GM18909 (cell line): ENCODE measurements around the gene DUOX1.

Experiments
- ATAC-seq: cut with Tn5 transposase; IDR thresholded peaks from one replicate; pipeline ENCODE4 v1.9.1; 2021; ENCODE audit warnings: mild to moderate bottlenecking; ENCODE audit not compliant: unreplicated experiment, poor library complexity

Gene DUOX1

GRCh38 chr15:45185069-45185779 is 55.4 kb downstream of the DUOX1 start:
- no peak for ATAC-seq

GRCh38 chr15:45185903-45186770 is 56.3 kb downstream of the DUOX1 start:
- ATAC-seq, result no peak

GRCh38 chr15:45186771-45187577 is 57.2 kb downstream of the DUOX1 start:
- ATAC-seq, result no peak

GRCh38 chr15:45187578-45187893 is 57.7 kb downstream of the DUOX1 start:
- ATAC-seq, result no peak

GRCh38 chr15:45187894-45188830 is 58.4 kb downstream of the DUOX1 start, which contains the start of gene SHF:
SHF (minus strand) TSS chr15:45187966; CDS start chr15:45187951, 15 bp downstream.
- ATAC-seq, result no peak

GRCh38 chr15:45197512-45197911 is 67.7 kb downstream of the DUOX1 start:
- no peak for ATAC-seq

- ATAC-seq, result peak; percentile 66
Measured at GRCh38 chr15:45198337-45199135, 68.7 kb downstream of the DUOX1 start.

- peak; percentile 21 for ATAC-seq
Measured at GRCh38 chr15:45199136-45199810, 69.5 kb downstream of the DUOX1 start.

- peak; percentile 60 for ATAC-seq
Measured at GRCh38 chr15:45200001-45200798, 70.4 kb downstream of the DUOX1 start.

GRCh38 chr15:45200799-45201556 is 71.2 kb downstream of the DUOX1 start:
- peak; percentile 15 for ATAC-seq

GRCh38 chr15:45201557-45201859 is 71.7 kb downstream of the DUOX1 start:
- ATAC-seq, result no peak

GRCh38 chr15:45201869-45202268 is 72.1 kb downstream of the DUOX1 start:
- ATAC-seq, result no peak

- ATAC-seq, result no peak
Measured at GRCh38 chr15:45203182-45203581, 73.4 kb downstream of the DUOX1 start.

- no peak for ATAC-seq
Measured at GRCh38 chr15:45205192-45205591, 75.4 kb downstream of the DUOX1 start.

- no peak for ATAC-seq
Measured at GRCh38 chr15:45212493-45212892, 82.7 kb downstream of the DUOX1 start.
